WERI-Rb-1 (cell line): ENCODE data around the gene MACROD2.
"Not testable (repeated sequence)": the region's sequence is repeated elsewhere in the genome, so short reads cannot be mapped to it uniquely, and the experiment has no call there.

Experiments used
- DNase-seq: peaks from one replicate; pipeline ENCODE4 v3.0.0-alpha.2; 2020
- H3K27ac ChIP-seq: fragments of 250-450 bp; sonication (Bioruptor Pico); 2 replicates; pipeline ENCODE4 v1.5.1; 2020; ENCODE audit warnings: mild to moderate bottlenecking, moderate library complexity
- H3K27me3 ChIP-seq: fragments of 250-450 bp; sonication (Bioruptor Pico); 2 replicates; pipeline ENCODE4 v1.5.1; 2021; ENCODE audit warnings: mild to moderate bottlenecking, low read depth, moderate library complexity; ENCODE audit not compliant: insufficient read depth, severe bottlenecking
- H3K36me3 ChIP-seq: fragments of 250-450 bp; sonication (Bioruptor Pico); 2 replicates; pipeline ENCODE4 v1.5.1; 2020; ENCODE audit warnings: mild to moderate bottlenecking, moderate library complexity
- H3K4me3 ChIP-seq: 2 replicates; pipeline ENCODE4 v1.5.1; 2011; ENCODE audit warnings: low read depth, mild to moderate bottlenecking, control low read depth, low read length
- H3K9me3 ChIP-seq: fragments of 250-450 bp; sonication (Bioruptor Pico); 2 replicates; pipeline ENCODE4 v1.5.1; 2021; ENCODE audit warnings: mild to moderate bottlenecking, moderate library complexity; ENCODE audit not compliant: severe bottlenecking
- TF ChIP-seq, protein P1 (sequence below): IDR thresholded peaks from 2 replicates; pipeline ENCODE4 v1.5.1; 2011; ENCODE audit warnings: low read depth, mild to moderate bottlenecking, control low read depth, inconsistent platforms, low read length

The MACROD2 gene

DNA sequence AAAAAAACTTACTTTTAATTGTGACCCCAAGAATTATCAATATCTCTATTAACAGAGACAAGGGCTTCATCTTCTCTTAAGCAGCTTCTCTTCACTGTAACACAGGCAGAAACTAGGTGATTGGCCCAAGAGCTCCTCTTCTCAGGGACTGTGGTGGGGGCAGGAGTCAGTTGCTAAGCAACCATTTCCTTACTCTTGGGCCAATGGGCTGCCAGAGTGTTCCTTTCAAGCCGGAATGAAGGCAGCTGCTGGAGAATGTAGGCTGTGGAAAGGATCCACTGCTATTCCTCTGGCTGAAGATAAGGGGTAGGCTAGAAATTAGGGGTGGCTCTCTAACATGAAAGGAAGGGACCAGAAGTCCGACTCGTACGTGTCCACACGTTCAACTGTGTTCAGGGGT is 4.9 kb upstream of the MACROD2 start, which contains the start of gene SEL1L2:
Gene SEL1L2 (minus strand): TSS at position 150 of the 400 bp plus-strand sequence. CDS start 80 bp downstream, at position 70.
- TF ChIP-seq, protein P1, sequence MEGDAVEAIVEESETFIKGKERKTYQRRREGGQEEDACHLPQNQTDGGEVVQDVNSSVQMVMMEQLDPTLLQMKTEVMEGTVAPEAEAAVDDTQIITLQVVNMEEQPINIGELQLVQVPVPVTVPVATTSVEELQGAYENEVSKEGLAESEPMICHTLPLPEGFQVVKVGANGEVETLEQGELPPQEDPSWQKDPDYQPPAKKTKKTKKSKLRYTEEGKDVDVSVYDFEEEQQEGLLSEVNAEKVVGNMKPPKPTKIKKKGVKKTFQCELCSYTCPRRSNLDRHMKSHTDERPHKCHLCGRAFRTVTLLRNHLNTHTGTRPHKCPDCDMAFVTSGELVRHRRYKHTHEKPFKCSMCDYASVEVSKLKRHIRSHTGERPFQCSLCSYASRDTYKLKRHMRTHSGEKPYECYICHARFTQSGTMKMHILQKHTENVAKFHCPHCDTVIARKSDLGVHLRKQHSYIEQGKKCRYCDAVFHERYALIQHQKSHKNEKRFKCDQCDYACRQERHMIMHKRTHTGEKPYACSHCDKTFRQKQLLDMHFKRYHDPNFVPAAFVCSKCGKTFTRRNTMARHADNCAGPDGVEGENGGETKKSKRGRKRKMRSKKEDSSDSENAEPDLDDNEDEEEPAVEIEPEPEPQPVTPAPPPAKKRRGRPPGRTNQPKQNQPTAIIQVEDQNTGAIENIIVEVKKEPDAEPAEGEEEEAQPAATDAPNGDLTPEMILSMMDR = no peak
- Histone ChIP-seq H3K27me3 (no peaks in the 10 kb centered on the region), H3K9me3 (peaks cover 8% of the 10 kb centered on the region), H3K36me3 (no peaks in the 10 kb centered on the region), H3K4me3 (no peak within 1 kb of the TSS), H3K27ac (no peak within 1 kb of the TSS)
- DNase-seq = peak; percentile 13

- TF ChIP-seq, protein P1 = no peak
- Histone ChIP-seq H3K36me3 (no peaks in the 10 kb centered on the region), H3K9me3 (peaks cover 8% of the 10 kb centered on the region), H3K4me3 (no peak overlapping the region), H3K27me3 (no peaks in the 10 kb centered on the region), H3K27ac (no peak overlapping the region)
- no peak for DNase-seq
Measured at GRCh38 chr20:13991311-13991710, 4.0 kb upstream of the MACROD2 start.

DNA sequence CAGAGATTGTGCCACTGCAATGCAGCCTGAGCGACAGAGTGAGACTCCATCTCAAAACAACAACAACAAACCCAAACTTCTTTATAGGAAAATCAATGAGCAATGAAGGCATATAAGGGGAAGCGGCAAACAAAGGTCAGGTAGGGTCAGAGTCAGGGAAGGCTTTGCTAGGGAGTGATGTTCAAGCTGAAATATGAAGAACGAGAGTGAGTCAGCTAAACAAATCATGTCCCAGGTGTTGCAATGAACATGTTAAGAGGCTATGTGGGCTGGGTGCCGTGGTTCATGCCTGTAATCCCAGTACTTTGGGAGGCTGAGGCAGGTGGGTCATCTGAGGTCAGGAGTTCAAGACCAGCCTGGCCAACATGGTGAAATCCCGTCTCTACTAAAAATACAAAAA is 3.4 kb upstream of the MACROD2 start:
- H3K9me3 ChIP-seq, H3K27ac ChIP-seq, H3K27me3 ChIP-seq, DNase-seq, H3K4me3 ChIP-seq, H3K36me3 ChIP-seq: not testable (repeated sequence)

- Histone ChIP-seq H3K36me3 (no peaks in the 10 kb centered on the region), H3K4me3 (peak overlapping the region; percentile 83), H3K27me3 (no peaks in the 10 kb centered on the region), H3K27ac (no peak overlapping the region), H3K9me3 (peaks cover 8% of the 10 kb centered on the region)
- peak; percentile 67 for DNase-seq
- TF ChIP-seq, protein P1 = peak; percentile 31; the same call in 1 of the 2 replicates
Measured at GRCh38 chr20:13995841-13996240, 525 bp downstream of the MACROD2 start.

GRCh38 chr20:13996265-13996664 is 949 bp downstream of the MACROD2 start:
- TF ChIP-seq, protein P1 = no peak
- no peaks in the 10 kb centered on the region for H3K36me3 ChIP-seq
- peaks cover 8% of the 10 kb centered on the region for H3K9me3 ChIP-seq
- peak overlapping the region; percentile 83 for H3K4me3 ChIP-seq
- no peak for DNase-seq
- no peaks in the 10 kb centered on the region for H3K27me3 ChIP-seq
- H3K27ac ChIP-seq = no peak overlapping the region

GRCh38 chr20:14000917-14001316 is 5.6 kb downstream of the MACROD2 start:
- no peak for DNase-seq
- Histone ChIP-seq H3K9me3 (no peaks in the 10 kb centered on the region), H3K36me3 (no peaks in the 10 kb centered on the region), H3K4me3 (no peak overlapping the region), H3K27ac (no peak overlapping the region), H3K27me3 (no peaks in the 10 kb centered on the region)
- TF ChIP-seq, protein P1 = no peak
